B cell (primary cell): ENCODE measurements around the gene PXK. TPM values are rescaled to one million over a fixed set of nuclear protein-coding genes. Genes with fewer than 3 reads are reported as not detected.

ENCODE experiments used
- ATAC-seq: fragments of 200-7000 bp; cut with Tn5 transposase; one replicate; pipeline ENCODE4 v1.10.0; 2021; ENCODE audit warnings: low read depth, mild to moderate bottlenecking, moderate number of reproducible peaks, moderate library complexity
- CTCF ChIA-PET: fragments of 350-600 bp; sonication (Branson Sonifier 250); formaldehyde crosslinking; loops from one replicate; lab custom pipeline; 2021; ENCODE audit warnings: antibody characterized with exemption, inconsistent platforms; lab: Charles Lee
- POLR2A ChIA-PET: fragments of 350-600 bp; sonication (Branson Sonifier 250); formaldehyde crosslinking; loops from one replicate; lab custom pipeline; 2021; ENCODE audit warnings: antibody characterized with exemption; lab: Charles Lee
- DNase-seq: peaks from one replicate; pipeline ENCODE4 v3.0.0; 2013
- H2AFZ ChIP-seq: 2 replicates; pipeline ENCODE4 v1.6.1; 2012; ENCODE audit warnings: mild to moderate bottlenecking, low read depth, low read length; ENCODE audit not compliant: insufficient read depth, poor library complexity, severe bottlenecking
- H3K27ac ChIP-seq, 2 donors: 1 replicate in 1 of 2; 2 replicates in 1 of 2; pipeline ENCODE4 v1.5.1; 2012 to 2013; ENCODE audit warnings: low read length in 2 of 2, mild to moderate bottlenecking in 2 of 2, moderate library complexity in 1 of 2
- H3K27me3 ChIP-seq, 4 experiments: fragments of 200-600 bp in 1 of 4; sonication (generic) in 1 of 4; replicated peaks in 1 of 4; 1 replicate in 2 of 4; 2 replicates in 2 of 4; pipeline versions ENCODE4 v1.6.1 to v1.7.0; 2013 to 2016; ENCODE audit warnings: low read length in 3 of 4, mild to moderate bottlenecking in 2 of 4, mixed read lengths in 1 of 4, moderate library complexity in 1 of 4; ENCODE audit not compliant: insufficient read depth in 4 of 4, control insufficient read depth in 3 of 4; ENCODE audit errors: control extremely low read depth in 1 of 4
- H3K36me3 ChIP-seq, 2 experiments: replicated peaks in 1 of 2; 1 replicate in 1 of 2; 2 replicates in 1 of 2; pipeline versions ENCODE4 v1.6.1 to v1.7.1; 2013; ENCODE audit warnings: low read length in 1 of 2; ENCODE audit not compliant: insufficient read depth in 2 of 2, control insufficient read depth in 1 of 2; ENCODE audit errors: control extremely low read depth in 1 of 2, extremely low read depth in 1 of 2
- H3K4me1 ChIP-seq, 2 donors: fragments of 200-600 bp in 1 of 2; sonication (generic) in 1 of 2; 1 replicate in 1 of 2; 2 replicates in 1 of 2; pipeline versions ENCODE4 v1.5.1 to v1.6.1; 2013 to 2017; ENCODE audit warnings: low read length in 2 of 2; ENCODE audit not compliant: control insufficient read depth in 2 of 2, insufficient read depth in 2 of 2
- H3K4me2 ChIP-seq: replicated peaks from 2 replicates; pipeline ENCODE3; 2012; ENCODE audit warnings: mild to moderate bottlenecking, low read depth, low read length; ENCODE audit not compliant: poor library complexity, severe bottlenecking
- H3K4me3 ChIP-seq, 5 experiments: fragments of 200-600 bp in 1 of 5; sonication (generic) in 1 of 5; 1 replicate in 3 of 5; 2 replicates in 2 of 5; pipeline versions ENCODE4 v1.5.1 to v1.7.0; 2011 to 2016; ENCODE audit warnings: low read length in 4 of 5, mild to moderate bottlenecking in 4 of 5, low read depth in 2 of 5, control low read depth in 1 of 5, moderate library complexity in 1 of 5; ENCODE audit not compliant: insufficient read depth in 1 of 5; ENCODE audit errors: control extremely low read depth in 1 of 5, extremely low read depth in 1 of 5
- H3K79me2 ChIP-seq: fragments of 200-600 bp; sonication (generic); one replicate; pipeline ENCODE4 v1.6.0; 2016; ENCODE audit warnings: low read length; ENCODE audit not compliant: control insufficient read depth, insufficient read depth
- H3K9ac ChIP-seq: fragments of 200-600 bp; sonication (generic); 2 replicates; pipeline ENCODE4 v1.6.1; 2017; ENCODE audit warnings: mild to moderate bottlenecking, low read length, moderate library complexity
- H3K9me3 ChIP-seq, 3 donors: one replicate each; pipeline versions ENCODE4 v1.6.1 to v1.7.1; 2013; ENCODE audit warnings: low read length in 2 of 3; ENCODE audit not compliant: control insufficient read depth in 2 of 3, insufficient read depth in 1 of 3; ENCODE audit errors: control extremely low read depth in 1 of 3
- H4K20me1 ChIP-seq: 2 replicates; pipeline ENCODE4 v1.6.0; 2012; ENCODE audit warnings: mild to moderate bottlenecking, low read length; ENCODE audit not compliant: insufficient read depth, control insufficient read depth, poor library complexity, severe bottlenecking
- H3K27ac Mint-ChIP-seq: one replicate; pipeline ENCODE4 v1.8.0; 2021; ENCODE audit warnings: mixed read lengths
- H3K27me3 Mint-ChIP-seq: one replicate; pipeline ENCODE4 v1.8.0; 2021; ENCODE audit warnings: mixed read lengths
- H3K4me1 Mint-ChIP-seq: one replicate; pipeline ENCODE4 v1.8.0; 2021; ENCODE audit warnings: mixed read lengths
- H3K4me3 Mint-ChIP-seq: one replicate; pipeline ENCODE4 v1.8.0; 2021; ENCODE audit warnings: mixed read lengths
- H3K9me3 Mint-ChIP-seq: one replicate; pipeline ENCODE4 v1.8.0; 2022; ENCODE audit warnings: mixed read lengths; ENCODE audit not compliant: insufficient read depth
- CTCF ChIP-seq: fragments of 200-600 bp; IDR thresholded peaks from one replicate; pipeline ENCODE4 v1.8.0; 2022; ENCODE audit warnings: antibody characterized with exemption, mild to moderate bottlenecking
- EZH2 ChIP-seq: IDR thresholded peaks from 2 replicates; pipeline ENCODE4 v1.6.1; 2012; ENCODE audit warnings: borderline replicate concordance, low read depth, mild to moderate bottlenecking, moderate library complexity, low read length; ENCODE audit not compliant: insufficient read depth, poor library complexity, severe bottlenecking
- WGBS: methylation state at CpG from one replicate; pipeline ENCODE4 v1.1.5; 2013; ENCODE audit warnings: missing lambda C conversion rate; ENCODE audit not compliant: insufficient coverage; 5-methylcytosine and 5-hydroxymethylcytosine counted together
- intact Hi-C: fragments of 100-400 bp; cut with micrococcal nuclease; formaldehyde crosslinking; loops from one replicate; pipeline ENCODE4 v1.10.0; 2022
- polyA plus RNA-seq: library from polyadenylated mRNA; depleted of rRNA; stranded (reverse); fragments of >200 nt; gene quantifications from 2 replicates; pipeline ENCODE4 v1.2.3, GENCODE V29; 2012
- total RNA-seq, 2 donors: library from RNA; stranded (reverse); fragments of 120-200 nt in 1 of 2; gene quantifications; 1 replicate in 1 of 2; 2 replicates in 1 of 2; pipeline versions ENCODE4 v1.2.3 to v1.2.4, GENCODE V29; 2013 to 2022

The PXK gene
- total and polyA plus RNA-seq, 2 donors (not counting 1 experiment from before 2014, with no cell fraction given): 46.8 to 104 TPM

DNA sequence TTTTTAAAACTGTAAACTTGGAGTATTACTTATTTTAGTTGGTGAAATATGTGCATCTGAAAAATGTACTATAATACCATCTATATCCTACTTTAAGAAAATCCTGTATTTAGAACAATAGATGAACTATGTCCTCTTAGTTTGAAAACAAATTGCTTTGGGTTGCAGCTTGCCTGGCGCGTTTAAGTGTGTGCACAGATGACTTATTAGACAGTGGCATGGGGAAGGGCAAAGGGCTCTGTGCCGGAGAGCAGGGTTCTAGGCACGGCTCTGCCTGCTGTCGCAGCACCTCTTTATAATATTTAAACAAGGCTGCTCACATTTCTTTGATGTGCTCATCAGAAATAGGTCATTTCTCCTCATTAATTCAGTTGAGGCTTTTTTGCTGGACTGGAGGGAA lies 10.0 kb downstream of the PXK start:
- peak overlapping the region; percentile 65 for H3K4me2 ChIP-seq
- ATAC-seq (no peak), DNase-seq (no peak)
- H3K79me2 ChIP-seq: peaks cover 96% of the 10 kb centered on the region
- CTCF ChIA-PET: interaction anchor here (15.0 kb wide), 1 partner anchor 6 kb away, joined by 349 read pairs; the partner anchor contains the start of gene PXK
- Mint-ChIP-seq H3K9me3 (no peaks in the 10 kb centered on the region), H3K4me1 (peaks cover 72% of the 10 kb centered on the region), H3K27me3 (no peaks in the 10 kb centered on the region), H3K4me3 (peak overlapping the region; percentile 17), H3K27ac (peak overlapping the region; percentile 75)
- peak overlapping the region in 1 of 2 donors; percentile 85 for H3K27ac ChIP-seq
- no CpG with 5 or more reads among the region's 5 CpGs for WGBS
- no peak overlapping the region for H2AFZ ChIP-seq
- POLR2A ChIA-PET: interaction anchor here (11.4 kb wide), 1 partner anchor 10 kb away, joined by 182 read pairs; no protein-coding TSS in a partner anchor
- no peak overlapping the region for H3K9ac ChIP-seq
- intact Hi-C loops: no loop called here
- H3K27me3 ChIP-seq: no peaks in the 10 kb centered on the region
- peaks cover 0 to 20% of the 10 kb centered on the region in 2 experiments for H3K36me3 ChIP-seq
- no peaks in the 10 kb centered on the region for H4K20me1 ChIP-seq
- H3K4me1 ChIP-seq: peaks cover 84 to 88% of the 10 kb centered on the region in 2 donors
- peaks cover 0 to 11% (median 0%) of the 10 kb centered on the region in 3 donors for H3K9me3 ChIP-seq
- TF ChIP-seq EZH2 (no peak), CTCF (no peak)
- no peak overlapping the region for H3K4me3 ChIP-seq

GRCh38 chr3:58345457-58345856 lies 12.8 kb downstream of the PXK start:
- Histone ChIP-seq H3K27me3 (no peaks in the 10 kb centered on the region), H3K9ac (no peak overlapping the region), H3K9me3 (peaks cover 0 to 6% (median 0%) of the 10 kb centered on the region in 3 donors), H4K20me1 (no peaks in the 10 kb centered on the region), H3K27ac (peak overlapping the region; percentile 19 to 57), H3K79me2 (peaks cover 83% of the 10 kb centered on the region), H3K4me3 (no peak overlapping the region), H3K36me3 (peaks cover 0 to 20% of the 10 kb centered on the region in 2 experiments), H3K4me1 (peaks cover 86 to 89% of the 10 kb centered on the region in 2 donors), H2AFZ (no peak overlapping the region), H3K4me2 (peak overlapping the region; percentile 27)
- CTCF ChIA-PET: interaction anchor here (0.7 to 15.0 kb wide), 2 partner anchors 8 to 9 kb away, joined by 4 to 349 read pairs; partner anchors contain the start of gene PXK
- Mint-ChIP-seq H3K4me1 (peaks cover 82% of the 10 kb centered on the region), H3K4me3 (no peak overlapping the region), H3K27me3 (no peaks in the 10 kb centered on the region), H3K27ac (peak overlapping the region; percentile 39), H3K9me3 (no peaks in the 10 kb centered on the region)
- DNase-seq: no peak
- TF ChIP-seq EZH2 (no peak), CTCF (no peak)
- POLR2A ChIA-PET: interaction anchor here (2.2 kb wide), 1 partner anchor 11 kb away, joined by 10 read pairs; no protein-coding TSS in a partner anchor
- WGBS: no CpG with 5 or more reads among the region's 4 CpGs
- intact Hi-C loops: no loop called here
- no peak for ATAC-seq
